Right lobe of liver (tissue), 4 donors: Measurements from ENCODE around the gene CLHC1.

Experiments used
- POLR2A ChIP-seq: fragments of 450-650 bp; IDR thresholded peaks from one replicate; pipeline ENCODE4 v1.6.1; 2017; ENCODE audit warnings: antibody characterized with exemption, mild to moderate bottlenecking
- TF ChIP-seq, protein P1 (sequence below), 4 donors: fragments of 200-600 bp in 3 of 4; fragments of 450-650 bp in 1 of 4; IDR thresholded peaks; one replicate each; pipeline versions ENCODE4 v1.5.1 to v1.8.0; 2016 to 2022; ENCODE audit warnings: antibody characterized with exemption in 4 of 4, mild to moderate bottlenecking in 2 of 4
- donor health status: DM: no; HTN: no; CAD: no.
- donor health status: DM: no; HTN: no; CAD: no.
- donor health status: DM: no; HTN: yes; CAD: no.

DNA sequence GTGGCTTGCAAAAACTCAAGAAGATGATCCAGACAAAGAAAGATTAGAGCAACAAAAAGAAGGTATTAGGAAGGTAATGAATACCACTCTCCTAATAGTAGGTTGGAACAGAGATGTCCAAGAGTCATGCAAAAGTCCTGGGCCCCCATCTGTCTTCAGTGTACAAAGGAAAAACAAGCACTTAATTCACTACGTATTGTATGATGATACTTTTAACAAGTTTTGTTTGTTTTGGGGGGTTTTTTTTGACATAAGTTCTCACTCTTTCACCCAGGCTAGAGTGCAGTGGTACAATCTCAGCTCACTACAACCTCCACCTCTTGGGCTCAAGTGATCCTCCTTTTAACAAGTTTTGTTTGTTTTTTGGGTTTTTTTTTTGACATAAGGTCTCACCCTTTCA is 101.2 kb downstream of the CLHC1 start:
- TF ChIP-seq, protein P1, sequence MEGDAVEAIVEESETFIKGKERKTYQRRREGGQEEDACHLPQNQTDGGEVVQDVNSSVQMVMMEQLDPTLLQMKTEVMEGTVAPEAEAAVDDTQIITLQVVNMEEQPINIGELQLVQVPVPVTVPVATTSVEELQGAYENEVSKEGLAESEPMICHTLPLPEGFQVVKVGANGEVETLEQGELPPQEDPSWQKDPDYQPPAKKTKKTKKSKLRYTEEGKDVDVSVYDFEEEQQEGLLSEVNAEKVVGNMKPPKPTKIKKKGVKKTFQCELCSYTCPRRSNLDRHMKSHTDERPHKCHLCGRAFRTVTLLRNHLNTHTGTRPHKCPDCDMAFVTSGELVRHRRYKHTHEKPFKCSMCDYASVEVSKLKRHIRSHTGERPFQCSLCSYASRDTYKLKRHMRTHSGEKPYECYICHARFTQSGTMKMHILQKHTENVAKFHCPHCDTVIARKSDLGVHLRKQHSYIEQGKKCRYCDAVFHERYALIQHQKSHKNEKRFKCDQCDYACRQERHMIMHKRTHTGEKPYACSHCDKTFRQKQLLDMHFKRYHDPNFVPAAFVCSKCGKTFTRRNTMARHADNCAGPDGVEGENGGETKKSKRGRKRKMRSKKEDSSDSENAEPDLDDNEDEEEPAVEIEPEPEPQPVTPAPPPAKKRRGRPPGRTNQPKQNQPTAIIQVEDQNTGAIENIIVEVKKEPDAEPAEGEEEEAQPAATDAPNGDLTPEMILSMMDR (IDR thresholded peaks at IDR 0.05): no peak
- TF ChIP-seq POLR2A: no peak
